ENCODE results near the gene FRRS1.

The FRRS1 gene

DNA sequence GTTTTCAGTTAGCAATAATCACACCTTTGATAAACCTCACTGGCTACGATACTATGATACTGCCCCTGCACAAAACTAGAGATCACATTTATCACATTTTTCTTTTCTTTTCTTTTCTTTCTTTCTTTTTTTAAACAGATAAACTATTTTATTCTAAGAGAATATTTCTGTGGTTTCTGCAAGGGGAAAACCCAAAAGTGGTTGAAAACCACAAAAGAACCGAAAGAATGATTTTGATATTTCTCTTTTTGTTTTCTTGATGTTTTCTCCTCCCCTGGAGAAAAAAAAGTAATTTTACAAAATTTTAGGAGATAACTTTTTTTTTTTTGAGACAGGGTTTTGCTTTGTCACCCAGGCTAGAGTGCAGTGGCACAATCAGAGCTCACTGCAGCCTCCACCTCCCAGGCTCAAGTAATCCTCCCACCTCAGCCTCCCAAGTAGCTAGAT lies 18.4 kb upstream of the FRRS1 start:
- no peak overlapping the region for H3K27ac ChIP-seq (ENCODE audit: extremely low read depth, low read depth, low read length)
- CTCF ChIA-PET: interaction anchor here (0.6 kb wide), 1 partner anchor 1436 kb away, joined by 3 read pairs; no protein-coding TSS in a partner anchor
- no peaks in the 10 kb centered on the region for H3K36me3 ChIP-seq (ENCODE audit: control insufficient read depth in 2 of 2, insufficient read depth in 1 of 2, low read length in 2 of 2)
- no peak overlapping the region for H3K4me3 ChIP-seq (ENCODE audit: low read depth, low read length)
- no peaks in the 10 kb centered on the region for H3K9me3 ChIP-seq (ENCODE audit: control insufficient read depth, insufficient read depth, low read depth, low read length)
- POLR2A ChIA-PET: no interaction called here
- no peaks in the 10 kb centered on the region for H3K4me1 ChIP-seq (ENCODE audit: control insufficient read depth, insufficient read depth, low read length)
- TF ChIP-seq ZNF16 (tag by site-specific recombination; IDR thresholded peaks at IDR 0.05; ENCODE audit: low read depth) (no peak), ZNF133 (tag by site-specific recombination; IDR thresholded peaks at IDR 0.05) (no peak), ZNF791 (tag by site-specific recombination; IDR thresholded peaks at IDR 0.05) (no peak), ZNF341 (tag by site-specific recombination; IDR thresholded peaks at IDR 0.05; ENCODE audit: low read depth) (no peak), ZNF560 (tag by site-specific recombination; IDR thresholded peaks at IDR 0.05; ENCODE audit: borderline replicate concordance) (no peak), ZNF416 (tag by site-specific recombination; IDR thresholded peaks at IDR 0.05) (no peak), ZNF621 (tag by site-specific recombination; IDR thresholded peaks at IDR 0.05) (no peak), ZNF155 (tag by site-specific recombination; IDR thresholded peaks at IDR 0.05) (no peak), ZNF354C (tag by site-specific recombination; IDR thresholded peaks at IDR 0.05; ENCODE audit: borderline replicate concordance, low read depth) (no peak), ZNF660 (tag by site-specific recombination; IDR thresholded peaks at IDR 0.05) (no peak), ZNF274 (IDR thresholded peaks at IDR 0.05; ENCODE audit: low read length) (no peak), ZNF274 (tag by site-specific recombination; IDR thresholded peaks at IDR 0.05; ENCODE audit: borderline replicate concordance) (no peak), ZBTB7A (tag by site-specific recombination; IDR thresholded peaks at IDR 0.05; ENCODE audit: low read depth) (no peak), ZNF776 (tag by site-specific recombination; IDR thresholded peaks at IDR 0.05; ENCODE audit: borderline replicate concordance) (no peak), ZEB2 (tag by site-specific recombination; IDR thresholded peaks at IDR 0.05) (no peak)
- TF ChIP-seq, protein P1, sequence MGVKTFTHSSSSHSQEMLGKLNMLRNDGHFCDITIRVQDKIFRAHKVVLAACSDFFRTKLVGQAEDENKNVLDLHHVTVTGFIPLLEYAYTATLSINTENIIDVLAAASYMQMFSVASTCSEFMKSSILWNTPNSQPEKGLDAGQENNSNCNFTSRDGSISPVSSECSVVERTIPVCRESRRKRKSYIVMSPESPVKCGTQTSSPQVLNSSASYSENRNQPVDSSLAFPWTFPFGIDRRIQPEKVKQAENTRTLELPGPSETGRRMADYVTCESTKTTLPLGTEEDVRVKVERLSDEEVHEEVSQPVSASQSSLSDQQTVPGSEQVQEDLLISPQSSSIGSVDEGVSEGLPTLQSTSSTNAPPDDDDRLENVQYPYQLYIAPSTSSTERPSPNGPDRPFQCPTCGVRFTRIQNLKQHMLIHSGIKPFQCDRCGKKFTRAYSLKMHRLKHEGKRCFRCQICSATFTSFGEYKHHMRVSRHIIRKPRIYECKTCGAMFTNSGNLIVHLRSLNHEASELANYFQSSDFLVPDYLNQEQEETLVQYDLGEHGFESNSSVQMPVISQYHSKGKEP (tag by site-specific recombination; IDR thresholded peaks at IDR 0.05): no peak

DNA sequence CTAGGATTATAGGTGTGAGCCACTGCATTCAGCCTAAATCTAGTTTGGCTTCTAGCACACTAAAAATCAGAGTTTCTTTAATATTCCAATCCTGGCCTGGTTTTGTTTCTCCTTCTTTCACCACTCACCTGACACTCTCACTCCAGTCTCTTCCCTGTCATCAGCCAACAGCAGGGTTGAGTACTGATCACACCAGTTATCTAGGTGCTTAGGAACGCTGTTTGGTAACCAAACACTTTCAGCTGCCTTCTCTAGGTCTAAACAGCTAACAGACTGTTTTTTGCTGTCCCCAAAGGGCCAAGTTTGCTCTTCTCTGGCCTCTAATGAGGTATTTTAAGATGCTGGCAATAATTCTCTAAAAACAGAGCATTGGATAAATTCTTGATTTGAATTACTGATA lies 17.7 kb upstream of the FRRS1 start:
- H3K36me3 ChIP-seq (ENCODE audit: control insufficient read depth in 2 of 2, insufficient read depth in 1 of 2, low read length in 2 of 2): no peaks in the 10 kb centered on the region
- TF ChIP-seq MEIS1 (CRISPR knock-in tag; IDR thresholded peaks at IDR 0.05; ENCODE audit: borderline replicate concordance) (no peak), ZSCAN16 (tag by site-specific recombination; IDR thresholded peaks at IDR 0.05) (no peak), ZNF24 (tag by site-specific recombination; IDR thresholded peaks at IDR 0.05) (no peak), ZNF155 (tag by site-specific recombination; IDR thresholded peaks at IDR 0.05) (no peak), ZNF23 (tag by site-specific recombination; IDR thresholded peaks at IDR 0.05; ENCODE audit: borderline replicate concordance) (no peak), ZNF555 (tag by site-specific recombination; conservative IDR thresholded peaks at IDR 0.05) (no peak)
- TF ChIP-seq, protein P2, sequence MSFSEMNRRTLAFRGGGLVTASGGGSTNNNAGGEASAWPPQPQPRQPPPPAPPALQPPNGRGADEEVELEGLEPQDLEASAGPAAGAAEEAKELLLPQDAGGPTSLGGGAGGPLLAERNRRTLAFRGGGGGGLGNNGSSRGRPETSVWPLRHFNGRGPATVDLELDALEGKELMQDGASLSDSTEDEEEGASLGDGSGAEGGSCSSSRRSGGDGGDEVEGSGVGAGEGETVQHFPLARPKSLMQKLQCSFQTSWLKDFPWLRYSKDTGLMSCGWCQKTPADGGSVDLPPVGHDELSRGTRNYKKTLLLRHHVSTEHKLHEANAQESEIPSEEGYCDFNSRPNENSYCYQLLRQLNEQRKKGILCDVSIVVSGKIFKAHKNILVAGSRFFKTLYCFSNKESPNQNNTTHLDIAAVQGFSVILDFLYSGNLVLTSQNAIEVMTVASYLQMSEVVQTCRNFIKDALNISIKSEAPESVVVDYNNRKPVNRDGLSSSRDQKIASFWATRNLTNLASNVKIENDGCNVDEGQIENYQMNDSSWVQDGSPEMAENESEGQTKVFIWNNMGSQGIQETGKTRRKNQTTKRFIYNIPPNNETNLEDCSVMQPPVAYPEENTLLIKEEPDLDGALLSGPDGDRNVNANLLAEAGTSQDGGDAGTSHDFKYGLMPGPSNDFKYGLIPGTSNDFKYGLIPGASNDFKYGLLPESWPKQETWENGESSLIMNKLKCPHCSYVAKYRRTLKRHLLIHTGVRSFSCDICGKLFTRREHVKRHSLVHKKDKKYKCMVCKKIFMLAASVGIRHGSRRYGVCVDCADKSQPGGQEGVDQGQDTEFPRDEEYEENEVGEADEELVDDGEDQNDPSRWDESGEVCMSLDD (tag by site-specific recombination; IDR thresholded peaks at IDR 0.05): no peak
- CTCF ChIA-PET: no interaction called here
- no peak overlapping the region for H3K4me3 ChIP-seq (ENCODE audit: low read depth, low read length)
- H3K4me1 ChIP-seq (ENCODE audit: control insufficient read depth, insufficient read depth, low read length): no peaks in the 10 kb centered on the region
- H3K9me3 ChIP-seq (ENCODE audit: control insufficient read depth, insufficient read depth, low read depth, low read length): no peaks in the 10 kb centered on the region
- H3K27ac ChIP-seq (ENCODE audit: extremely low read depth, low read depth, low read length): no peak overlapping the region
- POLR2A ChIA-PET: no interaction called here

Data from HEK293 (cell line).